Thyroid gland (tissue), 4 donors: ENCODE measurements around the gene EIF4E.

ENCODE experiments used
- CTCF ChIP-seq, 6 experiments: fragments of 200-600 bp in 3 of 6; fragments of 450-650 bp in 3 of 6; sonication (generic) in 3 of 6; IDR thresholded peaks; one replicate each; pipeline ENCODE4 v1.5.1; 2016 to 2019; ENCODE audit warnings: antibody characterized with exemption in 6 of 6, mild to moderate bottlenecking in 2 of 6, inconsistent platforms in 1 of 6, moderate library complexity in 1 of 6
- POLR2A ChIP-seq, 2 donors: fragments of 450-650 bp; IDR thresholded peaks; one replicate each; pipeline ENCODE4 v1.6.1; 2017; ENCODE audit warnings: antibody characterized with exemption in 2 of 2, mild to moderate bottlenecking in 2 of 2, moderate library complexity in 1 of 2

- TF ChIP-seq POLR2A (IDR thresholded peaks at IDR 0.05) (no peak), CTCF (IDR thresholded peaks at IDR 0.05) (no peak)
These were observed 9.2 kb upstream of the EIF4E start for GRCh38 chr4:98937986-98938720.
